CD4-positive, alpha-beta T cell treated with Interleukin-12 subunit alpha and Interleukin-12 subunit beta, for 1 hour (primary cell): ENCODE measurements around the gene FTCD.

Source experiments
- DNase-seq: peaks from one replicate; pipeline ENCODE4 v3.0.0-alpha.2; 2020

FTCD gene

DNA sequence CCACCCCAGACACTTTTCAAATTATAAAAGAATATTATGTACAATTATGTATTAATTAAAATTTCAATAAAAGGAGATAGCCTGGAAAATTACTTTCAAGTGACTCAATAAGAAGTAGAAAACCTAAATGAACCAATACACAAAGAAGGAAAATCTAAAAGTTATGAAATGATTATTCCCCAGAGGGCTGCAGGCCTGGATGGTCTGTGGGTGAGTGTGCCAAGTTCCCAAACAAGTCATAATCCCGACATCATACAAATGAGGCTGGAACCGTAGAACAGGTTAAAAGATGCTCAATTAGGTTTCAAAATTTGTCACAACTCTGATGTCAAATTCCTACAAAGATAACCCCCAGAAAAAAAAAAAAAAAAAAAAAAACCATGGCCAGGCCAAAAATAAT, 16.2 kb upstream of the FTCD start:
- DNase-seq = no peak

DNA sequence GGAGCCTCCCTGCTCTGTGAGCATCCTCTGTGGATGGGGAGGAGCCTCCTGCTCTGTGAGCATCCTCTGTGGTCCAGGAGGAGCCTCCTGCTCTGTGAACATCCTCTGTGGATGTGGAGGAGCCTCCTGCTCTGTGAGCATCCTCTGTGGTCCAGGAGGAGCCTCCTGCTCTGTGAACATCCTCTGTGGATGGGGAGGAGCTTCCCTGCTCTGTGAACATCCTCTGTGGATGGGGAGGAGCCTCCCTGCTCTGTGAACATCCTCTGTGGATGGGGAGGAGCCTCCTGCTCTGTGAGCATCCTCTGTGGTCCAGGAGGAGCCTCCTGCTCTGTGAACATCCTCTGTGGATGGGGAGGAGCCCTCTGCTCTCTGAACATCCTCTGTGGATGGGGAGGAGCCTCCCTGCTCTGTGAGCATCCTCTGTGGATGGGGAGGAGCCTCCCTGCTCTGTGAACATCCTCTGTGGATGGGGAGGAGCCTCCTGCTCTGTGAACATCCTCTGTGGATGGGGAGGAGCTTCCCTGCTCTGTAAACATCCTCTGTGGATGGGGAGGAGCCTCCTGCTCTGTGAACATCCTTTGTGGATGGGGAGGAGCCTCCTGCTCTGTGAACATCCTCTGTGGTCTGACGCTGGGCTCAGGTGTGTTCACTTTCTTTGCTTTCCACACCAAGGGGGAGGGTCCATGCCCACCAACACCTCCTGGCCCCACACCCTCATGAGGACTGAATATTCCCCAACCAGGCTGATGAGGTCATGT, 15.2 kb upstream of the FTCD start:
- DNase-seq = peak; percentile 54

DNA sequence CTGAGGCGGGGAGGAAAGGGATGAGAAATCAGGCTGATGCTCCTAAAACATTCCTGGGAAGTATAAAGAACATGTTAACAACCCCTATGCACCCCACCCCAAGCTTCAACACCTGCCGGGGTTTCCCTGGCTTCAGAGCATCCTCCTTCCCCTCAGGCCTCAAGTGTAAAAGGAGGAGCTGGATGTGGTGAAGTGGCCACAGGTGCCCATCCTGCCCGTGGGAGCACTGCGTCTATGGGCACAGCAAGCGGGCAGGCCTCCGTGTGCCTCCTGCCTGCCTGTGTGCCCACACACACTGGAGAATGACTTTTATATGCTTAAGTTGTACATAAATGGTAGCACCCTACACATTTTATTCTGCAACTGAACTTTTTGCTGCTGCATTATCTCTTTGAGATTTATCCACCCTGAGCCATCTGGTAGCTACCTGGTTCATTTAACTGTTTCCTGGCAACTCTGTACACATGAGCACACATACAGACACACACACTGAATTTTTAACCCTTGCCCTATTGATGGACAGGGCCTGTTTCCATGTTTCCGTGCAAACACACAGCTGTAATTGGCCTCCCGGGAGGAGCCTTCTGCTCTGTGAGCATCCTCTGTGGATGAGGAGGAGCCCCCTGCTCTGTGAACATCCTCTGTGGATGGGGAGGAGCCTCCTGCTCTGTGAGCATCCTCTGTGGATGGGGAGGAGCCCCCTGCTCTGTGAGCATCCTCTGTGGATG, 13.4 kb upstream of the FTCD start:
- no peak for DNase-seq

DNA sequence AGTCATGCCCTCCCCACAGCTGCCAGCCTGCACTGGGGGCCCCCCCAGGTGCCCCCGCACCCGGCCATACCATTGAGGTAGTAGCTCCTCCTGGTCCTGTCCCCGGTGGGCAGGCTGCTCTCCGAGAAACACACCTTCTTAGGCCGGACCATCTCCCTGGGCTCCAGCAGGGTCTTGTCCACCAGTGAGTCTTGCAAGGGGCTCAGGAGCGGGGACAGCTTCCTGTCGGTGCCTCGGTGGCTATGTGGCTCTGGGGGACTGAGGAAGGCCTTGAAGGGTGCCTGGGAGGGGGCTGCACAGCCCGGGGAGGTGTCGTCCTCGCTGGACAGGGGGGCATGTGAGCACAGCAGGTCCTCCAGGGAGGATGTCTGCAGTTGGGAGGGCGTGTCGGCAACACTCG, 12.9 kb upstream of the FTCD start:
- DNase-seq = no peak

DNA sequence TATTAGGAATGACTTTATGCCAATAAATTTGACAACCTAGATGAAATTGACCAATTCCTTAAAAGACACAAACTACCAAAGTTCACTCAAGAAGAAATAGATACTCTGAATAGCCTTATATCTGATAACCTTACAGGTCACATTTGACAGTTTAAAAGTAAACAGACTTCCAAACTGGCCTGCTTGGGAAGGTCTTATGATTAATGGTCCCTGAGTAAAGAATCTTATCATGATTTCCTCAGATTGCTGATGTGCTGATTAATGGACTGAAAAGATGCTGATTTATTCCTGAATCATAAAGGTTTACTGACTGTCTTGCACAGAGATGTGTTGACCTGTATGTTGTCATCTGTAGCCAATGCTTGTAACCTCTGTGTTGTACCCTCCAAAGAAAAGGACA, 9.7 kb upstream of the FTCD start:
- DNase-seq = no peak

DNA sequence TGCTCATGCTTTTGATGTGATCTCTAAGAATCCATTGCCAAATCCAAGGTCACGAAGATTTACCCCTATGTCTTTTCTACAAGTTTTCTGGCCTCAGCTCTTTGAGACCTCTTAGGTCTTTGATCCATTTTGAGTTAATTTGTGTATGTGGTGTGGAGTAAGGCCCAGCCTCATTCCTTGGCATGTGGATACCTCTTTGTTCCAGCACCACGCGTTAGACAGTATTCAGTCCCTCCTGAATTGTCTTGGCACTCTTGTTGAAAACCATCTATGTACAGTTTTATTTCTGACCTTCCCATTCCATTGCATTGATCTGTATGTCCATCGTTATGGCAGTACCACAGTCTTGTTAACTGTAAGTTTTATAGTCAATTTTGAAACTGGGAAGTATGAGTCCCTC, 8.0 kb upstream of the FTCD start:
- DNase-seq = no peak

DNA sequence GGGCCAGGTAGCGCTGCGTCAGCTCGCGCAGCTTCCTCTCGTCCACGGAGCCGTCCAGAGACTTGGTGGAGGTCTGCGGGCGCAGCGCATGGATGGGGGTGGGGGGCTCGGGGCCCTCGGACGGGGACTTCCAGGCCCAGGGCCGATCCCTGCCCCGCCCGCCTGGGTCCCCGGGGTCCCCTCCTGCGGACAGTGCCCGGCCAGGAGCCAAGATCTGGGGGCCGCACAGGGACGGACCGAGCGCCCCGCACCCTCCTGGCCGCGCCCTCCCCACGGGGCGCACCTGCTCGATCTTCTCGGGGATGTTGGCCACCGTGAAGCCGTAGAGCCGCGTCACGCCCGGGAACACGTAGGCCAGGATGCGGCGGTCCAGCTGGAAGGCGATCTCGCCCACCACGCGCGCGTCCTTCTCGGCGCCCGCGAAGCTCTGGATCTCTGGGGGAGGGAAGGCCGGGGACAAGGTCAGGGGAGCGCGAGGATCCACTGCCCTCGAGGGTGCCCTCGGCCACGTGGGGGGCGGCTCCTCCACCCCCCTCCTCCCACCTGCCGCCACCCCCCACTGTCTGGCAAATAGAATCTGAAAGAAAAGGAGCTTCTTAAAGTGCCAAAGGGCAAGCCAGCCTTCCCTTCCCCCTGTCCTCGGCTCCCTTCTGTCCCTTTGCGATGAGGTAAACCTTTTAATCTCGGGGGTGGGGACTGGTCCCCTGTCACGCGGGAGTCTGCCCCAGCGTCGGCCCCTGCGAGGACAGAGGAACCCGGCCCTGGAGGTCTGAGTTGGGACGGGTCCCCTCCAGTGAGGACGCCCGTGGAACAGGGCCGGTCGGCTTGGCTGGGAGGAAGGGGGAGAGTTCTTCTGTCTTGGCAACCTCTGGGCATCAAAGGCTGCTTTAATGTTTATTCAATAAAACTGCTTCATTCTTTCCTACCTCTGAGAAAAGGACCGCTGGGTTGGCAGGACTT, 6.5 kb upstream of the FTCD start:
- no peak for DNase-seq

DNA sequence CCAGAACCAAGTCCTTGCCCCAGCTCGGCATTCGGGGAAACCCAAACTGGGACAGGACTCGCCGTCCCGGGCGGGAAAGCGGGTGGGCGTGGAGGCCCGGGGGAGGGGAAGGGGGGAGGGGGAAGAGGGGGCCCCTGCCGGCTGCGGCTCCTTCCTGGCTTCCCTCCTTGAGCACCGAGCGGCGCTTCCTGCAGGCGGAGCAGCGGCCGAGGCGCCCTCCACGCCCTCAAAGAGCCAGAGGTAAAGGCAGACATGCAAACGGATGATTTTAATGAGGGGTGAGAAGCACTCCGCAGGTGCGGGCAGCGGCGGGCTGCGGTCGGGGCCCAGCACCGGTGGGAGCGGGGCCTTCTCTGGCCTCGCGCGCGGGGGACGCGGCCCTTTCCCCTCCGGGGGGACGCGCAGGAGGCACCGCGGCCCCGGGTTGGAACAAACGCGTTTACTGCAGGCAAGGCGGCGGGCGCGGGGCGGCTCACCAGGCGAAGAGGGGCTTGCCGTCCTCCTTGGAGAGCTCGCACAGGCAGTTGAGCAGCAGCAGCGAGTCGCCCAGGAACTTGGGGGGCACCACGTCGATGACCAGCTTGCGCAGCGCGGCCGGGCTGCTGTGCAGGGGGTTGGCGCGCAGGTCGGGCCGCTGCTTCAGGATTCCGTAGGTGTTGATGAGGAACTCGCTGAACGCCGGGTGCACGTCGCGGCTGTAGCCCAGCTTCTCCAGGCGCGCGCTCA, 5.7 kb upstream of the FTCD start:
- no peak for DNase-seq

DNA sequence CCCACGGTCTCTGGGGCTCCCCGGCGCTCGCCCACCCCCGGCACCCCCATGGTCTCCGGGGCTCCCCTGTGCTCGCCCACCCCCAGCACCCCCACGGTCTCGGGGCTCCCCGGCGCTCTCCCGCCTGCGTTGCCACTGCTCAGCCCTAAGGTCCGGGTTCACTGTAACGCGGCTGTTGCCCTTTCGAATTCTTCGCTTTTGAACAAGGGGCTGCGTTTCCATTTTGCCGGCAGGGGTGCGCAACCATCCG, 5.2 kb upstream of the FTCD start:
- no peak for DNase-seq

DNA sequence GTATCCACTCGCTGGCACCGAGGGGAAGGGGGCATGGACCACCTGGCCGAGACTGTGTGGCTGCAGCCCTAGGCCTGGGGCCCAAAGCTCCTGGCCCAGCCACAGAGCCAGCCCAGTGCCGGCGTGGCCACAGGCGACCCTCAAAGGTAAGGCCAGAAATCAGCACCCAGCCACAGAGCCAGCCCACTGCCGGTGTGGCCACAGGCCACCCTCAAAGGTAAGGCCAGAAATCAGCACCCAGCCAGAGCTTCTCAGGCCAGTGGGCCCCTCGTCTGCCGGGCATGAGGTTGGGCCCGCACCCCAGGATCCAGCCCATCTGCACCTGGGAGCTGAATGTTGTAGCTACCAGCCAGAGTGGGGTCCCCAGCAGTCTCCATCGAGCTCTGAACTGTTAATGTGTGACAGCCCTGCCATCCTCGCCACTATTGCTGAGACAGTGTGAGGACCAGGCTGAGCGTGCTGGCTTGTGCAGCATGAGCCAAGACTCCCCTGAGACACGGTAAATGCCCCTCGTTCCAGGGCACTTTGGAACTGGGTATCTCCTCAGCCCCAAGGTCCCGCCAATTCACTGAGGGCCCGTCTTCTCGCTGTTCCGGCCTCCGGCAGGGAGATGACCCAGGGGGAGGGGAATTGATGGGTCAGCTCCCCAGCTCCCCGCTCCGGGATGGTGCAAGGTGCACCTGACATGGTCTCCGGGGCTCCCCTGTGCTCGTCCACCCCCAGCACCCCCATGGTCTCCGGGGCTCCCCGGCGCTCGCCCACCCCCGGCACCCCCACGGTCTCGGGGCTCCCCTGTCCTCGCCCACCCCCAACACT, 4.7 kb upstream of the FTCD start:
- no peak for DNase-seq

DNA sequence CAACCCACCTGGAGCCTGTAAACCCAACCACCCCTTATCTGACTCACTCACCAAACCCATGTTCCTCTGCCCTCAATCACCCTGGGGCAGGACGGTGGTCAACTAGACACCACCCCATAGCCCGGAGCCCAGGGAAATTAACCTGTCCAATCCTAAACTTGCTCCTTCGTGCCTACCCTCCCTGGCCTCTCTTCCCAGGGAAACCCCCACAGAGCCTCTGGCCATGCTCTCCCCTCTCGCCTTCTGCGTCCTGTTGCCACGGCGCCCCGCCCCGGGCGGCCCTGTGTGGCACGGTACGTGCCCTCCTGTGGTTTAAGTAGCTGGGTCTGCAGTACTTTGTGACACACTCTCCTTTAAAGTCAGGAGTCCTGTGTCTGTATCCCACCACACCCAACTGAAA, 4.0 kb upstream of the FTCD start:
- no peak for DNase-seq

DNA sequence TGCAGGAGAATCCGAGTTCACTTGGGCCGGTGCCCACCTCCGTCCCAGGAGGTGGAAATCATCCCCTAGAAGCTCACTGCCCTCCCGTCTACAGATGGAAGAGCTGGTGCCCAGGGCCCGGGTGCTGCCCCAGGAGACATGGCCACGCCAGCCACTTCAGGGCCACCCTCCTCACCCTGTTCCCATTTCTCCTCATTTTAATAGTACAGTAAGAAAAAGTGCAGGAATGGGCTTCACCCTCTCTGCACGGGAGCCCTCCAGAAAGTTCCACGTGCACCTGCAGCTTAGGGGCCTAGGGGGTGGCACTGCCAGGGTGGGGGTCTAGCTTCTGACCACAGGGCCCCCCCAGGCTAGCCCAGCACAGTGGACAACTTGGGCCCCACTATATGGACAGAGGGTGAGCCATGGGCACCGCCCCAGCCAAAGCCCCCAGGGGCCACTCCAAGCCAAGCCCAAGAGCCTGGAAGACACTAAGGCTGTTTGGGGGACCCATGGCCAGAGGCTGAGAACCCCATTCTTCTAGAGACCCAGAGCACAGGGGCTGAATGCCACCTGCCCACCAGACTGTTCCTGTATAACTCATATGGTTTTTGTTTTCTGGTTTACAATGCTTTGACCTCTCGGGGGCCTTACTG, 3.4 kb upstream of the FTCD start:
- no peak for DNase-seq

DNA sequence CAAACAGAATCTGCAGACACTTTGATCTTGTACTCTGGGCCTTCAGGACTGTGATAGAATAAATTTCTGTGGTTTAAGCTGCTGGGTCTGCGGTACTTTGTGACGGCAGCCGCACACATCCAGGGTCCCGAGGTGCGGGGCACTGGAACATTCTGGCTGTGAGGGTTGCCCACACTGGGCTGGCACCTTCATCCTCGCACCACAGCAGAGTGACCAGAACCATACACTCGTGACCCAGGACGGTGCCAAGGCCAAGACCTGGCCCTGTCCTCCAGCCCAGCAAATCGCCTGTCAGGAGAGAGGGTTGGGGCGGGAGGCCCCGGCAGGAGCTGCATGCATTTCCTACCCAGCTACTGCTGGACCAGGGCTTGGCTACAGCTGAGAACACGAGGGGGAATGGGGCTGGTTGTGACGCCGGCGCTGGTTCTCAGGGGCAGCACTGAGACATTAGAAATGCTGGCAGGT, 2.6 kb upstream of the FTCD start:
- no peak for DNase-seq

DNA sequence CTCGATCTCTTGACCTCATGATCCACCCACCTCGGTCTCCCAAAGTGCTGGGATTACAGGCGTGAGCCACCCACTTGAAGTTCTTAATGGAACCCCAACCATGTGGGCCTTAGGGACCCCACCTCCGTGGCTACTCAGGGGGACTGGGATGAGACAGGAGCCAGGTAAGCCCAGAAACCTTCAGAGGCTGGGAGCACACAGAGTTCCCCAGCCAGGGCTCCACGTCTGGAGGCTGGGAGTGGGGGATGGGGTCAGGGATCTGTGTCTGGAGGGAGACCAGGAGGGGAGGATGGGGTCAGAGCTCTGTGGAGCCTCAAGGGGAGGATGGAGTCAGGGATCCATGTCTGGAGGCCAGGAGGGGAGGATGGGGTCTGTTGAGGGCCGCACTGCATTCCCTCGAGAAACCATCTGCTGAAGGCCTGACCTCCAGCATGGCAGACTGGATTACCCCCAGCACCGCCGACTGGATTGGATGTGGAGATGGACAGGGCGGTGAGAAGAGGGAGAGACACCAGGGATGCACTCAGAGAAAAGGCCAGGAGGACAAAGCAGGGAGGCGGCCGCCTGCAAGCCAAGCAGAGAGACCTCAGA, 2.1 kb upstream of the FTCD start:
- DNase-seq = no peak

DNA sequence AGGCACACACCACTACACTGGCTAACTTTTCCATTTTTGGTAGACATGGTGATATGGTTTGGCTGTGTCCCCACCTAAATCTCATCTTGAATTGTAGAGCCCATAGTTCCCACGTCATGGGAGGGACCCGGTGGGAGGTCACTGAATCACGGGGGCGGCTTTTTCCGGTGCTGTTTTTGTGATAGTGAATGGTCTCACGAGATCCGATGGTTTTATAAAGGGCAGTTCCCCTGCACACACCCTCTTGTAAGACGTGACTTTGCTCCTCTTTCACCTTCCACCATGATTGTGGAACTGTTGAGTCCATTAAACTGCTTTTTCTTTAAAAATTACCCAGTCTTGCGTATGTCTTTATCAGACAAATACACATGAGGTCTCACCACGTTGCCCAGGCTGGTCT, 1.3 kb upstream of the FTCD start:
- no peak for DNase-seq

DNA sequence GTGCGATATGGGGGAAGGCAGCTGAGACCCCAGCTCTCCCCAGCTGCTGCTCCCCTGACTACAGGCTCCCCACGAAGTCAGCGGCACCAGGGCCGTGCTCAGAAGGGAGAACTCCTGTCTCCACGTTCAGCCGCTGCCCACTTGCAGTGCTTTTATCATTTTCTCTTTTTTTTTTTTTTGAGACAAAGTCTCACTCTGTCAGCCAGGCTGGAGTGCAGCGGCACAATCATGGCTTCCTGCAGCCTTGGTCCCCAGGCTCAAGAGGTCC, 933 bp upstream of the FTCD start:
- DNase-seq = no peak

DNA sequence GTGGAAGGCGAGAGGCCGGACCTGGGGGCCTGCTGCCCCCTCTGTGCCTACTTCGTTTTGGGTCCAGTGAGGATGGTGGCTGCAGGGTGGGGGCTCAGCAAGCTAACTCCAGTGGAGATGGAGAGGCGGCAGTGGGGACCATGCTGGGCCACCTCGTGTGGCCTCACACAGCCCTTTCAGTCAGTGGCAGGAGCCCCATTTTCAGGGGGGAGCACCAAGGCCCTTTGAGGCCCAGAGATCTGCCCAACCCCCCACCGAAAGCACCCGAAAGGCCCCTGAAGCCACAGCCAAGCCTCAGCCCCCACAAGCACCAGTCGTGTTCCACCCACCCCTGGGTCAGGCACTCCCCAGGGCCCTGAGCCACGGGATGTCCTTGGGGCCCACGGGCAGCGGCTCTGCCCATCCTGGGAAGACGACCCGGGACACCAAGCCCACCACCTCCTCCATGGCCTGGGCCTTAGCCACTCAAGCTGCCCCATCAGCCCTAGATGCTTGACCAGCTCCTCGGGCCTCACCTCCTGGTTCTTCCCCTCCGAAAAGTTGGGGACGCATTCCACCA, 345 bp downstream of the FTCD start:
- no peak for DNase-seq

DNA sequence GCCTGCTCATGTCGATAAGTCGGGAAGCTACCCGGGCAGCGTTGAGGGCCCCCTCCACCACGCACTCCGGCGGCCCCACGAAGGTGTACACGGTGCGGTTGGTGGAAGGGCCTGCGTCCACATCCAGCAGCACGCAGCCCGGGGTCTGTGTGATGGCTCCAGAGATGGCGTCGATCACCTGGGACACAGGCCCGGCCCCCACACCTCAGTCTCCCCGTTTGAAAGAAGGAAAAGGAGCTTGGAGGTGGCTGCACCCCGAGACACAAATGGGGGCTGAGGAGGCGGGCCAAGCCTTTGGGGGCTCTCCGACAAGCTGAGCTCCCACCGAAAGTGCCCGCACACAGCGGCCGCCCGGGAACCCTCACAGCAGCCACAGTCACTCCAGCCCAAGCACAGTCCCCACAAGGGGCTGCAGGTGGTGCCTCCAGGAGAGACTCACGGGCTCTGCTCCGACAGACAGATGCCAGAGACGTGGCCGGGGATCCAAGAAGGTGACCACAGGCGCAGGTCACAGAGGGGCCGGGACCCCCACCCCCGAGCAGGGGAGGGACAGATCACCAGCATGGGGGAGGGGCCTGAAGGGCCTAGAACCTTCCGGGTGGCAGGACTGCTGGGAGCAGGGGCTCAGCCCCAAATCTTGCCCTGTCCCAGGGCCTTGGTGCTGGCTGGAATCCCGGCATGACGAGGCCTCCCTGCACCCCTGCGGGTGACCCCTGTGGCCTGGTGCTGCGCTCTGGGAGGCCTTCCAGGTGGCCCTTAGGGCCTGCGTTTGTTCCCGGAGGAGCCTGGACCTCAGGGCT, 1.0 kb downstream of the FTCD start:
- no peak for DNase-seq

DNA sequence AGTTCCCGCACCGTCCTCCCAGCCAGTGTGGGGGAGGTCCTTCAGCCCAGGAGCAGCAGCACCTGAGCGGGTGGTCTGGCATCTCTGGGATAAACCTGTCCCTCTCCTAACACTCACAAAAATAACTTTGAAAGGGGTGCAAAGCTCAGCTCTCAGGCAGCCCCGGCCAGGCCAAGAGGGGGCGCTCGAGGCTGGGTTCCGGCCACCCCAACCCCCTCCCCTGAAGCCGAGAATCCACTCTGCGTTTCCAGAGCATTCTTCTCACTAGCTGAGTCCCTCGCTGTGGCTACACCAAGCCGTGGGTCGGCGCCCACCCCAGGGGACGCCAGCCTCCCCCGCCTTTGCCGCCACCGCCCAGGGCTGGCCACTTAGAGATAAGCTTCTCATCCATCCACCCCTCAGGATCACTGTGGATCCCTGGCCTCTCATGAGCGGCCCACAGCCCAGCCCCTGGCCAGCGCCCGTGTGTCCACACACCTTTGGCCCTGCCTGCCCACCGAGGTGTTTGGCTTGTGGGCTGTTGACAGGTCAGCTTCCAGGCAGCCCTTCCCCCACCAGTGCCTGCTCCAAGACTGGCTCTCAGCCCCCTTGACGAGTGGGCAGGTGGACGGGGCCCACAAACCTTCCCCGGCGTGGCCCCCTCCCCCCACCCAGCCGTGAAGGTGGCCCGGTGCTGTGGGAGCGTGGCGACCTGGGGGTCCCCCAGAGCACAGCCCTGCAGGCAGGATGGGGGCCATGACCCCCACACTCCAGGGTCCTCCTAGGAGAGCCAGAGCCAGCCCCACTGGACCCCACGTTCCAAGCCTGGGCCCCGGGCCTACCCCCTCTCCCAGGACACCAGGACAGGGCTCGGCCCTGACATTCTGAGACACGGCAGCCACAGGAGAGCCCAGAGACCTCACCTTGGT, 1.9 kb downstream of the FTCD start:
- DNase-seq = peak; percentile 45
